Testis (tissue), 2 donors: ENCODE measurements around the gene EPC1.

Source experiments
- CTCF ChIP-seq, 3 experiments: fragments of 450-650 bp in 2 of 3; fragments of 200-600 bp in 1 of 3; sonication (generic) in 1 of 3; IDR thresholded peaks; one replicate each; pipeline ENCODE4 v1.5.1; 2016 to 2019; ENCODE audit warnings: antibody characterized with exemption in 3 of 3, mild to moderate bottlenecking in 2 of 3, moderate library complexity in 1 of 3
- POLR2A ChIP-seq: fragments of 450-650 bp; IDR thresholded peaks from one replicate; pipeline ENCODE4 v1.6.1; 2017; ENCODE audit warnings: antibody characterized with exemption, mild to moderate bottlenecking, moderate library complexity

- TF ChIP-seq CTCF (IDR thresholded peaks at IDR 0.05) = no peak
- no peak for TF ChIP-seq POLR2A
Observed at GRCh38 chr10:32372000-32372875, 25.3 kb upstream of the EPC1 start.
